Keratinocyte (primary cell): ENCODE results near the gene SESN3. TPM values are rescaled to one million over a fixed set of nuclear protein-coding genes. Genes with fewer than 3 reads are reported as not detected.

Experiments used
- DNase-seq: peaks from one replicate; pipeline ENCODE4 v3.0.0-alpha.2; 2011; ENCODE audit warnings: low read depth, missing footprints, low spot score
- FAIRE-seq: peaks from 2 replicates; lab custom pipeline; 2011; peaks lifted over from hg19 to GRCh38; lab: Jason Lieb, UNC
- H2AFZ ChIP-seq: 2 replicates; pipeline ENCODE4 v1.6.0; 2012; ENCODE audit warnings: low read length, control low read depth, inconsistent platforms; ENCODE audit not compliant: control insufficient read depth
- H3K27ac ChIP-seq: 2 replicates; pipeline ENCODE4 v1.5.1; 2011; ENCODE audit warnings: low read length; ENCODE audit not compliant: control insufficient read depth, insufficient read depth
- H3K27me3 ChIP-seq: 3 replicates; pipeline ENCODE4 v1.6.0; 2011; ENCODE audit warnings: low read length; ENCODE audit not compliant: control insufficient read depth, insufficient read depth; ENCODE audit errors: extremely low read depth
- H3K36me3 ChIP-seq, 2 experiments: 2 replicates in 1 of 2; 3 replicates in 1 of 2; pipeline ENCODE4 v1.5.1; 2011; ENCODE audit warnings: low read length in 2 of 2, mild to moderate bottlenecking in 1 of 2; ENCODE audit not compliant: control insufficient read depth in 2 of 2, insufficient read depth in 2 of 2; ENCODE audit errors: extremely low read depth in 1 of 2
- H3K4me1 ChIP-seq: 3 replicates; pipeline ENCODE4 v1.5.1; 2011; ENCODE audit warnings: low read length; ENCODE audit not compliant: control insufficient read depth, insufficient read depth; ENCODE audit errors: extremely low read depth
- H3K4me2 ChIP-seq: 3 replicates; pipeline ENCODE4 v1.6.0; 2011; ENCODE audit warnings: low read depth, low read length; ENCODE audit not compliant: control insufficient read depth, insufficient read depth; ENCODE audit errors: extremely low read depth
- H3K4me3 ChIP-seq, 3 experiments: fragments of 200-600 bp in 1 of 3; sonication (generic) in 1 of 3; 2 replicates in 2 of 3; 3 replicates in 1 of 3; pipeline ENCODE4 v1.5.1; 2011 to 2016; ENCODE audit warnings: low read length in 3 of 3, mild to moderate bottlenecking in 3 of 3, control low read depth in 2 of 3, inconsistent platforms in 1 of 3, low read depth in 1 of 3, mixed read lengths in 1 of 3, mixed run types in 1 of 3, moderate library complexity in 1 of 3; ENCODE audit not compliant: control insufficient read depth in 2 of 3, insufficient read depth in 2 of 3; ENCODE audit errors: extremely low read depth in 1 of 3
- H3K79me2 ChIP-seq: 2 replicates; pipeline ENCODE4 v1.6.0; 2012; ENCODE audit warnings: low read length; ENCODE audit not compliant: control insufficient read depth, insufficient read depth
- H3K9ac ChIP-seq: 3 replicates; pipeline ENCODE4 v1.6.0; 2011; ENCODE audit warnings: low read length; ENCODE audit not compliant: control insufficient read depth, insufficient read depth; ENCODE audit errors: extremely low read depth
- H3K9me1 ChIP-seq: 3 replicates; pipeline ENCODE4 v1.6.0; 2011; ENCODE audit warnings: low read length; ENCODE audit not compliant: control insufficient read depth, insufficient read depth; ENCODE audit errors: extremely low read depth
- H3K9me3 ChIP-seq: 2 replicates; pipeline ENCODE4 v1.5.1; 2012; ENCODE audit warnings: low read depth, low read length; ENCODE audit not compliant: control insufficient read depth
- H4K20me1 ChIP-seq: 3 replicates; pipeline ENCODE4 v1.6.0; 2011; ENCODE audit warnings: low read length; ENCODE audit not compliant: control insufficient read depth, insufficient read depth; ENCODE audit errors: extremely low read depth
- EZH2 ChIP-seq: IDR thresholded peaks from one replicate; pipeline ENCODE4 v1.6.1; 2012; ENCODE audit warnings: inconsistent platforms, mild to moderate bottlenecking, low read length, moderate library complexity
- dilution Hi-C: fragments of 300-500 bp; cut with MboI; formaldehyde crosslinking; loops from one replicate; pipeline ENCODE4 v1.7.0; 2020; ENCODE audit warnings: low sequenced_read_pairs; ENCODE audit not compliant: extremely low pct_ligation_motif_present
- polyA plus RNA-seq, 5 experiments: library from polyadenylated mRNA; depleted of rRNA in 3 of 5; stranded (reverse) in 3 of 5; stranded (forward) in 1 of 5; unstranded in 1 of 5; fragments of >200 nt; gene quantifications; 1 replicate in 1 of 5; 2 replicates in 3 of 5; 3 replicates in 1 of 5; pipeline versions ENCODE4 v1.2.1 to v1.2.3, GENCODE V29; 2011 to 2012; ENCODE audit warnings: missing spikeins in 2 of 5, low read depth in 1 of 5, low replicate concordance in 1 of 5
- TF ChIP-seq, protein P1 (sequence below), 3 experiments: IDR thresholded peaks in 1 of 3; conservative IDR thresholded peaks in 1 of 3; optimal IDR thresholded peaks in 1 of 3; 2 replicates in 2 of 3; 3 replicates in 1 of 3; pipeline versions ENCODE3 to v1.5.1; 2011; ENCODE audit warnings: low read length in 3 of 3, mild to moderate bottlenecking in 3 of 3, moderate library complexity in 2 of 3, control low read depth in 1 of 3, inconsistent platforms in 1 of 3; ENCODE audit not compliant: insufficient read depth in 2 of 3; ENCODE audit errors: extremely low read depth in 1 of 3

SESN3 gene
- polyA plus RNA-seq, 1 donor (not counting 4 experiments of a cell fraction or from before 2014, with no cell fraction given) = 35.2 TPM

DNA sequence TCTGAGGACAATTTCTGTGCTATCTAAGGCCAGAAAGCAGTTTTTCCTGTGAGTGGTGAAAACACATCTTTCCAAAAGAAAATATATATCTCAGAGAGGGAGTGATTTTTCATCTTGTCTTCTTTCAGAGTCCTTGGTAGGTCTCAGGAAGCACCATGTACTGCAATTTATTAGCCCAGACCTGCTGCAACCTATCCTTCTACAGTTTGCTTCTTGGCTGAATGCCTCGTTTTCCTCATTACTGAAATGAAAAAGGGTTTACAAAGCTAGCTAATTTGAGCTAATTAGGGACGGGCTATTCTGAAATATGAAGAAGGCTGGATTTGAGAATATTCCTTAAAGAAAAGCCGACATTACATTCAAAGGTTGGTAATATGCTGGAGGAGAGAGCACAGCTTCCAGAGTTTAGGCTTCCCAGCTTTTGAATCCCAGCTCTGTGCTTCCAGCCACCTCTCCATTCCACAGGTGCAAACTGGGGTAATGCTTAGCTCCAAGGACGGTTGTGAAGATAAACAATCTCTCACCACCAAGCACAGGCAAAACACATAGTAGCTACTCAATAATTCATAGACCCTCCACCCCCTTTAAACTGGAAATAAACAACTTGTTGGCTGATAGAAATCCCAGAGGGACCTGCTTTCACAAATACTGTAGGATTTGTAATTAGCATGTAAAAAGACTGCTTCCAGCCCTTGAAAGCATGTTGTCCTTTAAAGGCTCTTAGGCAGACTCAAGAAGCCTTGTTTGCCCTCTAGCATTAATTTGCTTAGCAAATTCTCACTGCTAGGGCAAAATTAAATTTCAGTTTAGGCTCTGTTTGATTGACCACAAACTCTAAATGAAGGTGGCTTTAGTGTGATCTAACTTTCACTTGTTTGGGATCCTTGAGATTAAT, 24.5 kb upstream of the SESN3 start:
- Histone ChIP-seq H3K79me2 (no peaks in the 10 kb centered on the region), H3K4me1 (peaks cover 20% of the 10 kb centered on the region), H3K27me3 (no peaks in the 10 kb centered on the region), H3K36me3 (no peaks in the 10 kb centered on the region), H4K20me1 (no peaks in the 10 kb centered on the region), H2AFZ (no peak overlapping the region), H3K9ac (no peak overlapping the region), H3K9me3 (no peaks in the 10 kb centered on the region), H3K27ac (no peak overlapping the region), H3K9me1 (no peaks in the 10 kb centered on the region), H3K4me3 (no peak overlapping the region), H3K4me2 (no peak overlapping the region)
- TF ChIP-seq EZH2 = no peak
- TF ChIP-seq, protein P1, sequence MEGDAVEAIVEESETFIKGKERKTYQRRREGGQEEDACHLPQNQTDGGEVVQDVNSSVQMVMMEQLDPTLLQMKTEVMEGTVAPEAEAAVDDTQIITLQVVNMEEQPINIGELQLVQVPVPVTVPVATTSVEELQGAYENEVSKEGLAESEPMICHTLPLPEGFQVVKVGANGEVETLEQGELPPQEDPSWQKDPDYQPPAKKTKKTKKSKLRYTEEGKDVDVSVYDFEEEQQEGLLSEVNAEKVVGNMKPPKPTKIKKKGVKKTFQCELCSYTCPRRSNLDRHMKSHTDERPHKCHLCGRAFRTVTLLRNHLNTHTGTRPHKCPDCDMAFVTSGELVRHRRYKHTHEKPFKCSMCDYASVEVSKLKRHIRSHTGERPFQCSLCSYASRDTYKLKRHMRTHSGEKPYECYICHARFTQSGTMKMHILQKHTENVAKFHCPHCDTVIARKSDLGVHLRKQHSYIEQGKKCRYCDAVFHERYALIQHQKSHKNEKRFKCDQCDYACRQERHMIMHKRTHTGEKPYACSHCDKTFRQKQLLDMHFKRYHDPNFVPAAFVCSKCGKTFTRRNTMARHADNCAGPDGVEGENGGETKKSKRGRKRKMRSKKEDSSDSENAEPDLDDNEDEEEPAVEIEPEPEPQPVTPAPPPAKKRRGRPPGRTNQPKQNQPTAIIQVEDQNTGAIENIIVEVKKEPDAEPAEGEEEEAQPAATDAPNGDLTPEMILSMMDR (optimal IDR thresholded peaks at IDR 0.05 in 1 of 3, IDR thresholded peaks at IDR 0.05 in 1 of 3, conservative IDR thresholded peaks at IDR 0.05 in 1 of 3; ENCODE audit: extremely low read depth in 1 of 3, insufficient read depth in 2 of 3, low read length in 3 of 3) = no peak
- dilution Hi-C loops = no loop called here
- DNase-seq = no peak
- no peak for FAIRE-seq

DNA sequence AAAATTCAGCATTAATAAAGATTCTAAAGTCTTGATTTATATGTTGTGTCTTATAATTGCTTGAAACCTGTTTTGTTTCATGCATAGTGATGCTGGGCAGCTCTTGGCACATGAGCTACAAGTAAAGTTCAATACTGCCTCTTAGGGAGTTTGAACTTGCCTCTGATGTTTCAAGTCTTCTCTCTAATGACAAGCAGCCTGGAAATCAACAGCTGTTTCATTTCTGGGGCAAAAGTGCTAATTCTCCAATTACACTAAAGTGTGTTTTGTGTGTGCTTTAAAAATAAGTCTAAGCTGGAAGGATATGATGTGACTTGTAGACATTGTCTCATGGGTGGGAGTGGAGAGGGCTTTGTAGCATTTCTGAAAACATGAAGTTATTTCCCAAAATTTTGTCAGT, 23.7 kb upstream of the SESN3 start:
- Histone ChIP-seq H2AFZ (no peak overlapping the region), H4K20me1 (no peaks in the 10 kb centered on the region), H3K79me2 (no peaks in the 10 kb centered on the region), H3K4me2 (no peak overlapping the region), H3K27ac (no peak overlapping the region), H3K9ac (no peak overlapping the region), H3K9me3 (no peaks in the 10 kb centered on the region), H3K27me3 (no peaks in the 10 kb centered on the region), H3K36me3 (no peaks in the 10 kb centered on the region), H3K9me1 (no peaks in the 10 kb centered on the region), H3K4me3 (no peak overlapping the region), H3K4me1 (peaks cover 20% of the 10 kb centered on the region)
- dilution Hi-C loops = no loop called here
- TF ChIP-seq, protein P1 (optimal IDR thresholded peaks at IDR 0.05 in 1 of 3, IDR thresholded peaks at IDR 0.05 in 1 of 3, conservative IDR thresholded peaks at IDR 0.05 in 1 of 3; ENCODE audit: extremely low read depth in 1 of 3, insufficient read depth in 2 of 3, low read length in 3 of 3) = no peak
- no peak for TF ChIP-seq EZH2
- DNase-seq (no peak), FAIRE-seq (no peak)
